ENCODE measurements around the gene PHC2.

PHC2 gene

GRCh38 chr1:33428661-33429060, 2.2 kb downstream of the PHC2 start:
- TF ChIP-seq JUND (IDR thresholded peaks at IDR 0.05; ENCODE audit: low read depth): no peak
- DNase-seq (ENCODE audit: low read depth in 1 of 2, low spot score in 1 of 2): no peak
- in situ Hi-C loops (cut with HindIII; ENCODE audit: low pct_unique_long_range_greater_than_20kb, low sequenced_read_pairs): no loop called here

DNA sequence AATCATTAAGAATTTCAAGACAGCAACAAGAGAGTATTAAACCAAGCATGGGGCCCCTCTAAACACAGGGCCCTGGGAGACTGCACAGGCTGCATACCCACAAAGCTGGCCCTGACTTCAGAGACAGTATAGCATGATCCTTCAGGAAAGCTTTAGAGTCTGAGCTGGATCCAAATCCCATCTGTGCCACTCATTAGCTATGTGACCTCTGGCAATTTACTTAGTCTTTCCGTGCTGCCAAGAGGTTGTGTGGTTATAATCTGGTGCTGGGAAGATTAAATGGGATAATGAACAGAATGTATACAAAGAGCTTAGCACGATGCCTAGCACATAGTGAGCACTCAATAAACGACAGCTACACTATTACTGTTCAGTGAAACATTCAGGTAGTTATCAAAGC, 4.0 kb downstream of the PHC2 start:
- in situ Hi-C loops (cut with HindIII; ENCODE audit: low pct_unique_long_range_greater_than_20kb, low sequenced_read_pairs): no loop called here
- no peak for DNase-seq (ENCODE audit: low read depth in 1 of 2, low spot score in 1 of 2)
- no peak for TF ChIP-seq JUND (IDR thresholded peaks at IDR 0.05; ENCODE audit: low read depth)

DNA sequence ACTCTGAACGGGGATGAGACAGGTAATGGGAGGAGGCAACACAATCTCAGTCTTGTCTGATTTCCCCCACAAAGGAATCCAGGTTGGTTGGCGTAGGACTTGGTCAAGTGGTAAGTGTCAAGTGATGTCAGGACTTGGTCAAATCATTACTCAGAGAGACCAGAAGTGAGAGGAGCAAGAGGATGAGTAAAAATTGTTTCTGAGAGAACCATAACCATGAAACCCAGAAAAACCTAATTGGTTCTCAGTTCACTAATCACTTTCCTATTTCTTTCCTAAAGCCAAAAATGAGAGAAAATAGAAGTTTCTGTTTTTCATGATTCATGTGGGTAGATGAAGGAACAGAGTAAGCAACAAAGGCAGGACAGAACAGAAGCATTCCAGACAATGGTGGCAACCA, 5.0 kb downstream of the PHC2 start:
- in situ Hi-C loops (cut with HindIII; ENCODE audit: low pct_unique_long_range_greater_than_20kb, low sequenced_read_pairs): no loop called here
- TF ChIP-seq JUND (IDR thresholded peaks at IDR 0.05; ENCODE audit: low read depth): no peak
- DNase-seq (ENCODE audit: low read depth in 1 of 2, low spot score in 1 of 2): no peak

GRCh38 chr1:33424610-33425009, 6.3 kb downstream of the PHC2 start:
- no peak for DNase-seq (ENCODE audit: low read depth in 1 of 2, low spot score in 1 of 2)
- in situ Hi-C loops (cut with HindIII; ENCODE audit: low pct_unique_long_range_greater_than_20kb, low sequenced_read_pairs): no loop called here
- TF ChIP-seq JUND (IDR thresholded peaks at IDR 0.05; ENCODE audit: low read depth): no peak

DNA sequence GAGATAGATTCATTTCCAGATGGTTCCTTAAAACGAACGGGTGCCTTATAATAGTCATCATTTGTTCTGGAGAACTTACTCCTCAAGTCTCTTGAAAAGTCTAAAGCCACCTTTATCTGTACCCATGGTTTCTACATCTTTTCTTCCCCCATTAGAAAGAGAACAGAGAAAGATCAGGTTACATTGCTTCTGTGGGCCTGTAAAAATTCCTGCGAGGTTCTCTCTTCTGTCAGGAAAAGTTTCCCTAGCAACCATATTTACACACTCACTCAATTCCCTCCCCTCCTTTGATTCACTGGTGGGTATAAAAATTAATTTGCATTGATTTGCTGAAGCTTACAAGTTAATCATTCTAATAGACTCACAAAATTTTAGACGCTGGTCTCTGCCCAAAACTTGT, 6.7 kb downstream of the PHC2 start:
- in situ Hi-C loops (cut with HindIII; ENCODE audit: low pct_unique_long_range_greater_than_20kb, low sequenced_read_pairs): no loop called here
- TF ChIP-seq JUND (IDR thresholded peaks at IDR 0.05; ENCODE audit: low read depth): no peak
- no peak for DNase-seq (ENCODE audit: low read depth in 1 of 2, low spot score in 1 of 2)

- in situ Hi-C loops (cut with HindIII; ENCODE audit: low pct_unique_long_range_greater_than_20kb, low sequenced_read_pairs): no loop called here
- TF ChIP-seq JUND (IDR thresholded peaks at IDR 0.05; ENCODE audit: low read depth): no peak
- DNase-seq (ENCODE audit: low read depth in 1 of 2, low spot score in 1 of 2): no peak
These were observed 9.8 kb downstream of the PHC2 start for GRCh38 chr1:33420870-33421775.

DNA sequence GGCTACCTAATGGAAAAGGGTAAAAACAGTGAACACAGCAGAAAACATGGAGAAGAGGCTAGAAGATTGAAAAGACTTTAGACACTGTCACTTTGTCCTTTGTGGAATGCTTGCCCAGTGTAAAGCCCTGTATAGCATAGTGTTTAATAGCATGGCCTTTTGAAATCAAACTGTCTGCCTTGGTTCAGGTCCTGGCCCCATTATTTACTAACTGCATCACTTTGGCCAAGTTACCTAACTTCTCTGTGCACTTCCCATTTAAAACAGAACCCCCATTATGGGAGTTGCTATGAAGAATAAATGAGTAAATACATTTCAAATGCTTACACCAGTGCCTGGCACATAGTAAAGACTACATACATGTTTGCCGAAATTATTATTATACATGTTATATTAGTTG, 12.1 kb downstream of the PHC2 start:
- in situ Hi-C loops (cut with HindIII; ENCODE audit: low pct_unique_long_range_greater_than_20kb, low sequenced_read_pairs): no loop called here
- no peak for TF ChIP-seq JUND (IDR thresholded peaks at IDR 0.05; ENCODE audit: low read depth)
- DNase-seq (ENCODE audit: low read depth in 1 of 2, low spot score in 1 of 2): no peak

- no peak for DNase-seq (ENCODE audit: low read depth in 1 of 2, low spot score in 1 of 2)
- in situ Hi-C loops (cut with HindIII; ENCODE audit: low pct_unique_long_range_greater_than_20kb, low sequenced_read_pairs): no loop called here
- TF ChIP-seq JUND (IDR thresholded peaks at IDR 0.05; ENCODE audit: low read depth): no peak
These were observed 16.0 kb downstream of the PHC2 start for GRCh38 chr1:33414879-33415278.

- TF ChIP-seq JUND (IDR thresholded peaks at IDR 0.05; ENCODE audit: low read depth): no peak
- DNase-seq (ENCODE audit: low read depth in 1 of 2, low spot score in 1 of 2): no peak
- in situ Hi-C loops (cut with HindIII; ENCODE audit: low pct_unique_long_range_greater_than_20kb, low sequenced_read_pairs): no loop called here
These were observed 20.7 kb downstream of the PHC2 start for GRCh38 chr1:33410091-33410701.

DNA sequence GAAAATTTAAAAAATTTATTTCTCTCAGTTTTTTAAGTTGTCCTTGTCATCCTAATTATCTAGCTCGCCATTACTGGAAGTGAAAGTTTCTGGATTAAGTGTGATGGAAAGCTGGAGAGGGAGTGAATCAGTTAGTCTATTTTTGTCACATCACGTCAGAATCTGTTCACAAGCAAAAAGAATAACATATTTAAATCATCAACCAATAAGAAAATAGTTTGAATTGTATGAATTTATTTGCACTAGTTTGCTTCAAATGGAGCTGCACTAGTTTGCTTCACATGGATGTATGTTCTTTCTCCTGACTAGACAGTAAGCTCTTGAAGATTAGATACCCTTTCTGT, 22.8 kb downstream of the PHC2 start:
- in situ Hi-C loops (cut with HindIII; ENCODE audit: low pct_unique_long_range_greater_than_20kb, low sequenced_read_pairs): no loop called here
- no peak for TF ChIP-seq JUND (IDR thresholded peaks at IDR 0.05; ENCODE audit: low read depth)
- DNase-seq (ENCODE audit: low read depth in 1 of 2, low spot score in 1 of 2): no peak

DNA sequence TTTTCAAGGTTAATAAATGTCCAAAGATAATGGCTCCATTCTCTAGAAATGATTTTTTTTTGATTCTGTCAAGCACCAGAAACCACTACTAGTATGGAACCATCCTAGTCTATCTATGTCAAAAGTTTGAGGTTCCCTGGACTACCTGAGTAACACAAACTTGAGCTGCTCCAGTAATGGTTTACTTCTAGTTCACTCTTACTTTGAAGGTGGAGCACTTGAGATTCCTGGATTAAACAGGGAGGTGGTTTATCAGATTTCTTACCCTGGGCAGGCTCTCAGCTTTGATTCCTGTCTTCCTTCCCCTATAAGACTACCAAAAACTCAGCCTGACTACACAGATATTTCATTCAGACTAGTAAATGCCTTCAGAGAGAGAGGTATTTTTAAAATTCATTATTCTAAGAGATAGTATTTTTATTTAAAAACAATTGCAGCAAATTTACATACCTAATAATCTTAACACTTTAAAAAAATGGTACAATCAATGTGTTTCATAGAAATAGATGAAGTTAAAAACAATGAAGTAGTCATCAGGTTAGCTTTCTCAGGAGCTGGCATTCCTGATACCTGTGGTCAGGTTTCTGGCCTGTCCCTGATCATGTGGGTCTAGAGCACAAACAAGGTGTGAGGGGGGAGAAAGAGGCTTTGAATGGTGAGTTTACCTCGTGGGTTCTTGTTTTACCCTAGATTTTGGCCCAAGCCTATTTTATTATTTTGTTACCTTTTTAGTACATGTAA, 23.4 kb downstream of the PHC2 start:
- in situ Hi-C loops (cut with HindIII; ENCODE audit: low pct_unique_long_range_greater_than_20kb, low sequenced_read_pairs): no loop called here
- no peak for TF ChIP-seq JUND (IDR thresholded peaks at IDR 0.05; ENCODE audit: low read depth)
- no peak for DNase-seq (ENCODE audit: low read depth in 1 of 2, low spot score in 1 of 2)

DNA sequence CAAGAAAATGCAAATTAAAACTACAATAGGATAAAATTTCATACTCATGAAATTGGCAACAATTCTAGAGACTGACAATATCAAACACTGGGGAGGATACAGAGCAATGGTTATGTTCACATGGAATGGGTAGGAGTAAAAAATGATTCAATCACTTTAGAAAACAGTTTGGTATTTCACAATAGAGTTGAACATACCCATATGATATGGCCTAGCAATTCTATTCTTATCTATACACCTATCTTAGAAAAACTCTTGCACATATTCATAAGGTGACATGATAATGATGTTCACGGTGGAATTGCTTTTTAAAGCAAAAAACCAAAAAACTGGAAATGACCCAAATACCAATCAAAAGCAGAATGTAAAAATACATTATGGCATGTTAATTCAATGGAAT, 28.7 kb downstream of the PHC2 start:
- DNase-seq (ENCODE audit: low read depth in 1 of 2, low spot score in 1 of 2): no peak
- no peak for TF ChIP-seq JUND (IDR thresholded peaks at IDR 0.05; ENCODE audit: low read depth)
- in situ Hi-C loops (cut with HindIII; ENCODE audit: low pct_unique_long_range_greater_than_20kb, low sequenced_read_pairs): no loop called here

- no peak for TF ChIP-seq JUND (IDR thresholded peaks at IDR 0.05; ENCODE audit: low read depth)
- in situ Hi-C loops (cut with HindIII; ENCODE audit: low pct_unique_long_range_greater_than_20kb, low sequenced_read_pairs): no loop called here
- DNase-seq (ENCODE audit: low read depth in 1 of 2, low spot score in 1 of 2): no peak
These were observed 29.4 kb downstream of the PHC2 start for GRCh38 chr1:33401471-33401870.

Measured in T47D (cell line).